Stomach smooth muscle (tissue), 2 donors: Measurements from ENCODE around the gene CDC20.

ENCODE experiments used
- H3K27ac ChIP-seq: one replicate; pipeline ENCODE4 v1.7.0; 2013; ENCODE audit warnings: mild to moderate bottlenecking, low read length, inconsistent platforms
- H3K27me3 ChIP-seq, 2 donors: one replicate each; pipeline ENCODE4 v1.7.0; 2013; ENCODE audit warnings: low read length in 2 of 2; ENCODE audit not compliant: insufficient read depth in 2 of 2, control insufficient read depth in 1 of 2
- H3K36me3 ChIP-seq, 2 donors: one replicate each; pipeline ENCODE4 v1.7.0; 2013; ENCODE audit warnings: low read length in 2 of 2; ENCODE audit not compliant: control insufficient read depth in 2 of 2, insufficient read depth in 2 of 2
- H3K4me1 ChIP-seq: one replicate; pipeline ENCODE4 v1.7.0; 2013; ENCODE audit warnings: low read length; ENCODE audit not compliant: control insufficient read depth, insufficient read depth
- H3K4me3 ChIP-seq, 2 donors: one replicate each; pipeline ENCODE4 v1.7.0; 2013; ENCODE audit warnings: low read length in 2 of 2
- H3K9ac ChIP-seq, 2 donors: one replicate each; pipeline ENCODE4 v1.7.0; 2013; ENCODE audit warnings: low read length in 2 of 2, mild to moderate bottlenecking in 1 of 2
- H3K9me3 ChIP-seq, 2 donors: one replicate each; pipeline ENCODE4 v1.7.0; 2013; ENCODE audit warnings: low read length in 2 of 2; ENCODE audit not compliant: control insufficient read depth in 2 of 2
- donor health status: healthy.
- donor health status: Pancreatic carcinoma.

CDC20 gene

DNA sequence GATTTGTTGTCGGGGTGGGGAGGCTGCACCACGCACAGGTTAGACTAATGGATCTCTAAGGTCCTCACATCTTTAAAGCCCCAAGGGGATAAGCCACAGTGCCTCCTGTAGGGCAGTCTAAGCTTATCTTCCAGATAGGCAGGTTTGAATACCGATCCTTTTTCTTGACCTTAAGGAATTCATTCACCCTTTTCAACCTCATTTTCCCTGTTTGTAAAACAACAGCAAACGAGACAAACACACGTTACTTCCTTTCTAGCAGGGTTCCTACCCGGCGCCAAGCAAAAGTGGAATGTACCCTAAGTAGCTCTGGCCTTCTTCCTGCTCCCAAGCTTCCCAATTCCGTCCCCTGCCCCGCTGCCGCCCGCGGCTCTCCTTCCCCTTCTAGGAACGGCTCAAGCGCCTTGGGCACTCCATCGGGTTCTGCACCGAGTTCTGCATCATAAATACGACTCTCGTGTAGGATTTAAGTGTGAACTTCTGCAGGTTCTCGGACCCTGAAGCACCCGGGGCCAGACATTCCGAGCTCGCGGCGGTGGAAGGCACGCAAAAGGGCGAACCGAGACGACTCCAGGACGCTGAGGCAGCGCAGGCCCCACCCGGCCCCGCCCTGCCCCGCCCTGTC is 548 bp upstream of the CDC20 start:
- H3K9ac ChIP-seq: peak overlapping the region; percentile 95 to 98
- peaks cover 4 to 13% of the 10 kb centered on the region in 2 donors for H3K36me3 ChIP-seq
- H3K27ac ChIP-seq: peak overlapping the region; percentile 89
- peaks cover 13% of the 10 kb centered on the region for H3K4me1 ChIP-seq
- peak overlapping the region; percentile 88 to 90 for H3K4me3 ChIP-seq
- H3K27me3 ChIP-seq: no peaks in the 10 kb centered on the region
- no peaks in the 10 kb centered on the region for H3K9me3 ChIP-seq

DNA sequence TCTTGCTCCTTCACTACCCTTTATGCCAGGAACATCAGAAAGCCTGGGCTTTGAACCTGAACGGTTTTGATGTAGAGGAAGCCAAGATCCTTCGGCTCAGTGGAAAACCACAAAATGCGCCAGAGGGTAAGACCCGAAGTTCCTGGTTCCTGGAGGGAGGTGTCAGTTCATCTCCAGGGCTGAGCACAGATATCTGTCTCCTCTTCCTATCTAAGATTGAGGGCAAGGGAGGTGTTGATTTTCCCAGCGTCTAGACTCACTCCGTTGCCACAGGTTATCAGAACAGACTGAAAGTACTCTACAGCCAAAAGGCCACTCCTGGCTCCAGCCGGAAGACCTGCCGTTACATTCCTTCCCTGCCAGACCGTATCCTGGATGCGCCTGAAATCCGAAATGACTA is 915 bp downstream of the CDC20 start:
- H3K27me3 ChIP-seq: no peaks in the 10 kb centered on the region
- H3K9ac ChIP-seq: no peak overlapping the region
- H3K27ac ChIP-seq: no peak overlapping the region
- H3K4me1 ChIP-seq: peaks cover 13% of the 10 kb centered on the region
- no peaks in the 10 kb centered on the region for H3K9me3 ChIP-seq
- H3K36me3 ChIP-seq: peaks cover 16 to 27% of the 10 kb centered on the region in 2 donors
- no peak overlapping the region for H3K4me3 ChIP-seq

DNA sequence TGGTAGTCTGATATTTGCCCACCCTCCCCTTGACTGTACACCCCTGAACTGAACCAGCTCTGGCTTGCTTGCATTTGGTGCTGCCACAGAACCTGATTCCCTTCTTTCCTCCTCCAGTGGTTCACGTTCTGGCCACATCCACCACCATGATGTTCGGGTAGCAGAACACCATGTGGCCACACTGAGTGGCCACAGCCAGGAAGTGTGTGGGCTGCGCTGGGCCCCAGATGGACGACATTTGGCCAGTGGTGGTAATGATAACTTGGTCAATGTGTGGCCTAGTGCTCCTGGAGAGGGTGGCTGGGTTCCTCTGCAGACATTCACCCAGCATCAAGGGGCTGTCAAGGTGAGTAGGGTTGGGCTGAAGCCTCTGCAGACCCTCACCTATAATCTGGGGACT is 1.8 kb downstream of the CDC20 start:
- peaks cover 22 to 36% of the 10 kb centered on the region in 2 donors for H3K36me3 ChIP-seq
- H3K27me3 ChIP-seq: no peaks in the 10 kb centered on the region
- H3K4me1 ChIP-seq: peaks cover 13% of the 10 kb centered on the region
- H3K4me3 ChIP-seq: no peak overlapping the region
- no peaks in the 10 kb centered on the region for H3K9me3 ChIP-seq
- H3K9ac ChIP-seq: no peak overlapping the region
- no peak overlapping the region for H3K27ac ChIP-seq

- Histone ChIP-seq H3K27me3 (no peaks in the 10 kb centered on the region), H3K4me3 (no peak overlapping the region), H3K9me3 (no peaks in the 10 kb centered on the region), H3K9ac (no peak overlapping the region), H3K4me1 (peaks cover 22% of the 10 kb centered on the region), H3K36me3 (peaks cover 22 to 36% of the 10 kb centered on the region in 2 donors), H3K27ac (no peak overlapping the region)
Measured at GRCh38 chr1:43363283-43363934, 4.6 kb downstream of the CDC20 start.

DNA sequence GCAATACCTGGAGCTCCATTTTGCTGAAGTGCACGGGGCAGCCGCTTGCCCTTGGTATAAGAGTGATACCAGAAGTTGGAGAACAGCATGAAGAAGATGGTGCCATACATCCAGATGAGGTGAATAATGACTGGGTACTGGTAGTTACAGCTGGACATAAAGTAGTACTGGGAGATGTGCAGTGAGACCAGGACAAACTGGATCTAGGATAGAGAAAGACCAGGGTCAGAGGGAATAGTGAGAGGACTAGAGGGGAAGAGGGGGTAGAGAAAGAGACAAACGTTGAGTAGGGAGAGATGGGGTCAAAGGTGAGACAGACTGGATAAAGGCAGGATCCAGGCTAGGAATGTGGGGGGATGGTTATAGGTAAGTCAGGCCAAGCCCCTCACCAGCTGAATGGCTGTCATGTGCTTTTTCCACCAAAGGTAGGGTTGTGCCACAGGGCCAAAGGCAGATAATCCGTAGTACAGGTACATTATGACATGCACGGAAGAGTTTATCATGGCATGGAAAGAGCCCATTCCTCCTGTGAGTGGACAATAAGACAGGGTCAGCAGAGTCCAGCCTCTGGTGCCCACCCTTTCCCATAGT is 5.2 kb downstream of the CDC20 start:
- H3K9ac ChIP-seq: no peak overlapping the region
- H3K27ac ChIP-seq: no peak overlapping the region
- peaks cover 26% of the 10 kb centered on the region for H3K4me1 ChIP-seq
- H3K36me3 ChIP-seq: peaks cover 22 to 36% of the 10 kb centered on the region in 2 donors
- H3K9me3 ChIP-seq: no peaks in the 10 kb centered on the region
- H3K27me3 ChIP-seq: no peaks in the 10 kb centered on the region
- H3K4me3 ChIP-seq: no peak overlapping the region

DNA sequence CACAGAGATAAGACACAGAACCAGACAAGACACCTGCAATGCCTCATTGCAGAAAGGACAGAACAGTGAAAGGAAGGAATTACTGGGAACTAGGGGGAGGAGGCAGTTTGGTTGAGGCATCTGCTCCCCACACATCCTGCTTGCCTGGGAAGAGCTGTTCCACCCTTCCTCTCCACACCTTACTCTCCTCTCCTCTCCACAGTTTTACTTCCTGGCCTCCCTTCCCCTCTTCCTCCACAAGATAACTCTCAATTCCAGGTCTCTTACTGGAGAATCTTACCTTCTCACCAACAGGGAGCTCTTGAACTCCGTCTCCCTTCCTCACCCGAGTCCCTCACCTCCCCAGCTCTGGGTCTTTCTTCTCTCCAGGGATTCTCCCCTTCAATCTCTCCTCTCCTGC is 6.9 kb downstream of the CDC20 start:
- H3K9me3 ChIP-seq: no peaks in the 10 kb centered on the region
- H3K4me3 ChIP-seq: no peak overlapping the region
- peaks cover 23% of the 10 kb centered on the region for H3K4me1 ChIP-seq
- peak overlapping the region in 1 of 2 donors; percentile 36 for H3K9ac ChIP-seq
- peaks cover 22 to 36% of the 10 kb centered on the region in 2 donors for H3K36me3 ChIP-seq
- peak overlapping the region; percentile 70 for H3K27ac ChIP-seq
- H3K27me3 ChIP-seq: no peaks in the 10 kb centered on the region

DNA sequence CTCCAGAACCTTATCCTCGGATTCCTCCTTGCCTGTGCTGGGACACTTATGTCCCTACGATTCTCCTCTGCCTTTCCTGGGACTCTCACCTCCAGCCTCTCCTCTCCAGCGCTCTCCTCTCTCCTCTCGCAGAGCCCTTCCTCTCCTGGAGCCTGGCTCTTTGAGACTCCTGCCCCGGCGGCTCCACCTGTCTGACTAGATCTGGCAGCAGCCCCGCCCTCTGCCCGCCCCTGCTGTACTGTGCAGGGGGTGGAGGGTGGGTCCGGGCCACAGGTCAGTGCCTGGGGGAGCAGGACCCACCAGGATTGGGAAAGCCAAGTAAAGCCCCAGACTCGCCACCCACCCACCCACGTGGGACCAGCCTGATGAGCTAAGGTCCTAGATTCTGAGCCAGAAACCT is 7.4 kb downstream of the CDC20 start:
- peaks cover 21 to 33% of the 10 kb centered on the region in 2 donors for H3K36me3 ChIP-seq
- H3K4me1 ChIP-seq: peaks cover 23% of the 10 kb centered on the region
- peak overlapping the region in 1 of 2 donors; percentile 36 for H3K9ac ChIP-seq
- no peaks in the 10 kb centered on the region for H3K27me3 ChIP-seq
- H3K27ac ChIP-seq: peak overlapping the region; percentile 70
- peak overlapping the region in 1 of 2 donors; percentile 83 for H3K4me3 ChIP-seq
- no peaks in the 10 kb centered on the region for H3K9me3 ChIP-seq

DNA sequence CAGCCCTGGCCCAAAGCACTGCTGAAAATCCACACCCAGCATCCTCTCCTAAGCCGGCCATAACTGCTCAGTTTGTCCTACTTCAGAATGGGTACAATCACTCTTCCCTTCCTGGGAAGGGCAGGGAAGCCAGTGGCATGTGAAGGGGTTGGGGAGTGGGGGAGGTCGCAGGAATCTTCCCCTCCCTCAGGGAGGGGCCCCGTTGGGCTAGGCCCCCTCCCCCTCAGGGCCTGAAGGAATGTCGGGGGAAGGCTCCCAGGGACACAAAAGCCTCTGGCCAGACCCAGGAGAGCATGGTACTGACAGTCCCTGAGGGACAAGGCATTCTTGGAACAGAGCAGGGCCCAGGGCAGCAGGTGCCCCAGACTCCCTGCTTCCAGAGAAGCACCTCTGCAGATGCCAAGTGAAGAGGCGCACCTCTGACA is 7.8 kb downstream of the CDC20 start:
- Histone ChIP-seq H3K4me1 (peaks cover 23% of the 10 kb centered on the region), H3K36me3 (peaks cover 23 to 30% of the 10 kb centered on the region in 2 donors), H3K9me3 (no peaks in the 10 kb centered on the region), H3K27me3 (no peaks in the 10 kb centered on the region), H3K4me3 (peak overlapping the region; percentile 78 to 83), H3K9ac (peak overlapping the region; percentile 76 to 83), H3K27ac (peak overlapping the region; percentile 70)

DNA sequence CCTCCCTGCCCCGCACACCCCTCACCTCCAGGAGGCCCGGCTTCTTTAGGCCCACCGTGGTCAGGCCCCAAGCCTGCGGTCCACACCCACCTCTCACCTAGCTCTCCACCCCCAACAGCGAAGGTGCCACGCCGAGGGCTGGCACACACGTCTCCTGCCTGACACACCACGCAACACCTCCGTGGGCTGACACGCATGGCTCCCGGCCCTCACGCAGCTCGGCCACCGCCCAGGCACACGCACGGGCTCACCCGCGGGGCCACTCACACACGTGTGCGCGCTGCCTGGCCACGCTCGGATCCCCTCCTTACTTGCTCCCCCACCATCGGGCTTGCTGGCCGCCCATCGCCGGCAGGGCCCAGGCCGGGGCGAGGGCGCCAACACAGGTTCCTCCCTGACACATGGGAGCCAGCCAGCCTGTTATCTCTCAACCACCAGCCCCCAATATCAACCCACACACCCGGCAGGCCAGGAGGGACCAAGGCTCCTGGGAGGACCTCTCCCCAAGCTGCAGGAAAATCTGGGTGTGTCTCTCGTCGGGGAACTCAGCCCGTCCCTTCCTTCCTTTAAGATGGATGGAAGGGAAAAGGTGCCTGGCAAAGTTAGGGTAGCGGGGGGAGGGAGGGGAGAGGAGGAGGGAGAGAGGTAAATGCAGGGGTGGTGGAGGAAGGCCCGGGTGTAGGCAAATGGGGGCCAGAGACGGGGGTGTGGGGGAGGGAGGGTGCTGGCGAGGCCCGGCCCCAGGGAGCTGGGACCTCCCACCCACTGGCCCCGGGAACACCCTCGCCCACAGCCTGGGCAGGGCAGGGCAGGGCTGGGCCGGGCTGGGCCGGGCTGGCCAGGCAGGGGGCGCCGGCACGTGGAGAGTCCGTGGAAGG is 8.5 kb downstream of the CDC20 start:
- H3K4me3 ChIP-seq: peak overlapping the region; percentile 78 to 83
- peak overlapping the region; percentile 70 for H3K27ac ChIP-seq
- peaks cover 23% of the 10 kb centered on the region for H3K4me1 ChIP-seq
- peaks cover 23 to 28% of the 10 kb centered on the region in 2 donors for H3K36me3 ChIP-seq
- no peaks in the 10 kb centered on the region for H3K9me3 ChIP-seq
- H3K27me3 ChIP-seq: no peaks in the 10 kb centered on the region
- H3K9ac ChIP-seq: peak overlapping the region; percentile 76 to 83

DNA sequence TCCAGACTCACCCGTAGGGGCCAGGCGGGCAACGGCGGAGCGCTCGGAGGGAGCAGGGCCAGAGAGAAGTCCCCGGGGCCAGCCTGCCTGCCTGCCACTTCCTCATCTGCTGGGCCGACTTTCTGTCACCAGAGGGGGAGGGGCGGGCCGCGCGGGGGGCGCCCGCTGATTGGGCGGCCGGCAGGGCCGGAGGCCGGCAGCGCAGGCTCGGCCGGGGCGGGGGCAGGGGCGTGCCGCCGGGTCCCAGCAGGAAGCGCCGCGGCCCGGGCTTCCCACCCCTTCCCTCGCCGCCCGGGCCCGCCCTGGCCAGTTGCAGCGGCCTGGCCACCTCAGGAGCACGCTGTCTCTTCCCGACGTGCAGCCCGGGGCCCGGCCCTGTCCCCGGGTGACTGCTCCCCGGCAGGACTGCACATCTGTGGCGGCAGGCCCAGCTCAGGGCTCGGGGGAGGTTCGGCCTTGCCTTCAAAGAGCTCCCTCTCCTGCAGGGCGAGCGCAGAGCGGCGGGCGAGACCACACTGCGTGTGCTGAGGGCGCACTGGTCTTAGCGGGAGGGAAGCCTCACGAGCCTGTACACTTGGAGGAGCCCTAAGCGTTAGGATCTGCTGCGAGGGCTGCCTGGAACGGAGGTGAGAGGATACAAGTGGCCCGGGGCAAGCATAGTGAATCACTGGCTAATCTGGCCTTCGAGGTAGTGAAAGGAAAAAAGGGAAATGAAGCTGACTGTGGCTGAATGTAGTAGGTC is 9.3 kb downstream of the CDC20 start, which contains the start of gene ELOVL1:
Gene ELOVL1 (minus strand): TSS at position 108 of the 742 bp plus-strand sequence. CDS start 2,402 bp downstream, outside the sequence.
- peaks cover 23% of the 10 kb centered on the region for H3K4me1 ChIP-seq
- peaks cover 26 to 27% of the 10 kb centered on the region in 2 donors for H3K36me3 ChIP-seq
- H3K9ac ChIP-seq: peak within 1 kb of the TSS; percentile 83 to 86
- peak within 1 kb of the TSS; percentile 79 for H3K27ac ChIP-seq
- no peaks in the 10 kb centered on the region for H3K27me3 ChIP-seq
- peak within 1 kb of the TSS; percentile 78 to 83 for H3K4me3 ChIP-seq
- no peaks in the 10 kb centered on the region for H3K9me3 ChIP-seq
